ENCODE results near the gene ATP6V1G3. TPM values are rescaled to one million over a fixed set of nuclear protein-coding genes. Genes with fewer than 3 reads are reported as not detected.
A peak's percentile ranks its signal among the peaks of the same experiment; 100 is the strongest.
"Not testable (repeated sequence)": the region's sequence is repeated elsewhere in the genome, so short reads cannot be mapped to it uniquely, and the experiment has no call there.

The ATP6V1G3 gene
- total and polyA plus RNA-seq, 12 donors = not detected

GRCh38 chr1:198529414-198529813 lies 11.1 kb downstream of the ATP6V1G3 start:
- Histone ChIP-seq H3K4me1 (peaks cover 0 to 4% (median 0%) of the 10 kb centered on the region in 9 donors), H3K4me3 (no peak overlapping the region), H3K9me3 (no peaks in the 10 kb centered on the region), H3K36me3 (no peaks in the 10 kb centered on the region), H3K27ac (no peak overlapping the region), H3K27me3 (no peaks in the 10 kb centered on the region)
- no peak for TF ChIP-seq CTCF (IDR thresholded peaks at IDR 0.05)
- 38 to 51% methylated on average over 2 of the region's 2 CpGs for WGBS, 2 donors
- DNase-seq (no peak), ATAC-seq (no peak)
- intact Hi-C loops (cut with DNase I) = no loop called here

- WGBS, 2 donors = 73 to 83% methylated on average over 1 of the region's 1 CpG
- Histone ChIP-seq H3K36me3 (no peaks in the 10 kb centered on the region), H3K4me3 (no peak overlapping the region), H3K9me3 (no peaks in the 10 kb centered on the region), H3K27ac (no peak overlapping the region), H3K27me3 (no peaks in the 10 kb centered on the region), H3K4me1 (peaks cover 0 to 4% (median 0%) of the 10 kb centered on the region in 9 donors)
- intact Hi-C loops (cut with DNase I) = no loop called here
- DNase-seq (no peak), ATAC-seq (no peak)
- TF ChIP-seq CTCF (IDR thresholded peaks at IDR 0.05) = no peak
These were observed 12.1 kb downstream of the ATP6V1G3 start for GRCh38 chr1:198528364-198528763.

- H3K9me3 ChIP-seq = no peaks in the 10 kb centered on the region
- ATAC-seq (no peak), DNase-seq (no peak)
- intact Hi-C loops (cut with DNase I) = no loop called here
- peaks cover 0 to 2% (median 0%) of the 10 kb centered on the region in 9 donors for H3K4me1 ChIP-seq
- H3K36me3 ChIP-seq = no peaks in the 10 kb centered on the region
- H3K27ac ChIP-seq = no peak overlapping the region
- TF ChIP-seq CTCF (IDR thresholded peaks at IDR 0.05) = no peak
- H3K4me3 ChIP-seq = no peak overlapping the region
- H3K27me3 ChIP-seq = no peaks in the 10 kb centered on the region
- WGBS, 2 donors = 68 to 73% methylated on average over 2 of the region's 2 CpGs
These were observed 15.9 kb downstream of the ATP6V1G3 start for GRCh38 chr1:198524556-198524955.

- H3K9me3 ChIP-seq; intact Hi-C loops (cut with DNase I); H3K4me3 ChIP-seq; DNase-seq; H3K36me3 ChIP-seq; ATAC-seq; H3K27me3 ChIP-seq; H3K27ac ChIP-seq; H3K4me1 ChIP-seq: not testable (repeated sequence)
- 77 to 83% methylated on average over 10 of the region's 10 CpGs for WGBS, 2 donors
These were observed 16.4 kb downstream of the ATP6V1G3 start for GRCh38 chr1:198524127-198524526.

GRCh38 chr1:198523182-198523950 lies 17.1 kb downstream of the ATP6V1G3 start:
- Histone ChIP-seq H3K27me3 (no peaks in the 10 kb centered on the region), H3K9me3 (no peaks in the 10 kb centered on the region), H3K4me3 (peak overlapping the region in 1 of 10 donors; percentile 6), H3K36me3 (no peaks in the 10 kb centered on the region), H3K4me1 (no peaks in the 10 kb centered on the region), H3K27ac (peak overlapping the region in 1 of 10 donors; percentile 32)
- no peak for DNase-seq
- no peak for ATAC-seq
- WGBS, 2 donors = 73 to 80% methylated on average over 2 of the region's 2 CpGs
- intact Hi-C loops (cut with DNase I) = no loop called here
- TF ChIP-seq CTCF (IDR thresholded peaks at IDR 0.05) = no peak
